Left lobe of liver (tissue), 2 donors: ENCODE results near the gene SLC45A3. TPM values are rescaled to one million over a fixed set of nuclear protein-coding genes. Genes with fewer than 3 reads are reported as not detected.

Source experiments
- ATAC-seq: fragments of 200-7000 bp; cut with Tn5 transposase; one replicate; pipeline ENCODE4 v1.9.1; 2020; ENCODE audit warnings: mild to moderate bottlenecking, moderate library complexity
- DNase-seq: peaks from one replicate; pipeline ENCODE4 v3.0.0-alpha.2; 2020; ENCODE audit warnings: low spot score
- total RNA-seq: library from RNA; stranded (reverse); gene quantifications from one replicate; pipeline ENCODE4 v1.2.1, GENCODE V29; 2021
- donor health status: DM: no; HTN: no; CAD: no; lungs with moderate emphysema.
- donor health status: DM: no; HTN: yes; CAD: no.

Gene SLC45A3
- total RNA-seq, 1 donor from 2014 or later, result 21.2 TPM

DNA sequence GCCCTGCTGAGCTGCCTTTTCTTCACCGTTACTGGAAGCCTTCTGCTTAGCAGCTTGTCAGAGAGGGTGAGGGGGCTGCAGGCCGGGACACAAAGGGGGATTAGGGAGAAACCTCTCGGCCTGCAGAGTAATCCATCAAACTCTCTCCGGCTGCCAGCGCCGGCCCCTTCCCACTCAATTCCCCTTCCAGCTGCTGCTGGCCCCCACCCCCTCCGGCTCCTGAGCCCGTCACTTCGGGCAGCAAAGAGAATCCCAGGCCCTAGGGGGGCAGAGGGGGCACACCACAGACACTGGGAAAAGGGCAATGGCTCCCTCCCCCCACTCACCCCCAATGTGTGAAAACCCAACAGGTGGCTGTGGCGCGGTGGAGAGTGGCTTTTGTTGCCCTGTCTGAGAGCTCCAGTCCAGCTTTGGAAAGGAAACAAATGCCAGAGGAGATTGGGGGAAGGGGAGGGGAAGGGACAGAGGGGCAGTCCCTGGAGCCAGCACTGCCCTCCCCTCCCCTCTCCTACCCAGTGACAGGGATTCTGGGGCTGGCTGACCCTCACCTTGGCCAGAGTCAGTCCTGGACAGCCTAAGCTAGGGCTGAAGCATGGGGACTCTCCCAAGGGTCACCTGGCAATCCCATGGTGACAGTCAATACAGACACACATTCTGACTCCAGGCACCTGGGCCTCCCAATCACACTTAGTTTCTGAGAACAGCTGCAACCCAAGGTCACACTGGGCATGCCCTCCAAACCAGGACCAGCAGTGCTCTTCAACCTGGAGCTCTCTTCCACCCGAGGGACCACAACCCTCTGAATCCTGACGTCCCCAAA, 9.5 kb downstream of the SLC45A3 start:
- ATAC-seq (peak; percentile 80), DNase-seq (peak; percentile 95)

DNA sequence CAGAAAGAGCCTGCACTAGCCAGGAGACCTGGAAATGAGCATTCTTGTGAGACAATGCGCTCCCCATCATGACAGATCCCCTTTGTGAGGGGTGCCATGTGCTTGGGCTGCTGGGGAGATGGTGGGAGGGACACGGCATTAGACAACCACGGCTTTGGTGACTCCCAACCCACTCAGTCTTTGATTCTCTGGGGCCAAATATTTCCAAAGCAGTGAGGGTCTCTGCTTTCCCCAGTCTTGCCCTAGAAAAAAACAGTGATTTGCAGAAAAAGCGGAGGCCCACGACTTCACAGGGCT, 10.2 kb downstream of the SLC45A3 start:
- DNase-seq, result no peak
- ATAC-seq, result no peak

DNA sequence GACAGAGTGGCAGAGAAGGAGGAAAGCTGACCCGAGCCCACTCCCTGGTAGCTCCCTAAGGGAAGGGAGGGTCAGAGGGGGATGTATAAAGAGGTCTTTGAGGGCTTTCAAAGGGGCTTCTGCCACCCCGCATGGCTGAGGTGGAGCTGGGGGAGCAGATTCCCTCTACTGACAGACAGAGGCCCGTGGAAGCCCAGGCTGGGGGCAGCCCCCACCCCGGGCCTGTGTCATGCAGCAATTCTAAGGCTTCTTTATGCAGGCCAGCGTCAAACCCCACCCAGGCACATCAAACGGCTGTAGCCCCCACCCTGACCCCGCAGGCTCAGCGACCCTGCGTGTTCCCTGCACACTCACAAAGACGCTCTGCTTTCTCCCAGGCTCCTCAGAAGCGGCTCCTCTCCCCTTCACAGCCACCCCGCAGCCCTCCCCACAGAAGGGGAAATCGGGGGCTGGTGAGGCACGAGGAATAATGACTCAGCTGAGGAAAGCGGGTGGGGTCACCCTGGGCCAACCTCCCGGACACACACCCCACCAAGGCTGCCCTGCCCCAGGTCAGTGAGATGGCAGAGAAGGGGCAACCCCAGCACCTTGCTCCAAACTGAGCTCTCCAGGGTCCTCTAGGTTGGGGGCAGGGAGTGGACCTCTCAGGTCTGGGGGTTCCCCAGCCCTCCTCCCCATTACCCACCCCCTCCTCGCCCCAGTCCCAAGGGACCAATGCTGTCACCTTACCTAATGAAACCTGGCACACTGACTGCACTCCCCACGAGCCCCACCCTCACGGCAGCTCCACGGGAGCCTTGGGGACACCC, 10.8 kb downstream of the SLC45A3 start:
- ATAC-seq, result no peak

DNA sequence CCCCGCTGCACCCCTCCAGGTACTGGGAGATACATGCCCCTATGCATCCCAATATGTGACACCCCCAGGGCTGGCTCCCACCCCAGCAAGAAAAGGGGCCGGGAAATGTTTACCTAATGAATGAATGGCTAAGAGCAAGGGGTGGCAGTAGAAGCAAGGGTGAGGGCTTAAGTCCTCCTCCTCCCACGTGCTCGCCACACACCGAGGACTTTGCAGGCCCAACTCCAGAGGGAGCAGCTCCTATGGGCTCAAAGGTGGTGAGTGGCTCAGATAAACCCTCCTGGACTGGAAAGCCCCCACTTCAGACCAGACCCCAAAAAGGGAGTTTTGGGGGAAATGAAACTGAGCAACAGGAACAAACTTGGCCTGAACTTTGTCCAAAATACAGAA, 11.4 kb downstream of the SLC45A3 start:
- peak; percentile 32 for ATAC-seq

More for the DNA sequence above, 10.8 kb downstream of the SLC45A3 start:
- DNase-seq, result no peak

DNA sequence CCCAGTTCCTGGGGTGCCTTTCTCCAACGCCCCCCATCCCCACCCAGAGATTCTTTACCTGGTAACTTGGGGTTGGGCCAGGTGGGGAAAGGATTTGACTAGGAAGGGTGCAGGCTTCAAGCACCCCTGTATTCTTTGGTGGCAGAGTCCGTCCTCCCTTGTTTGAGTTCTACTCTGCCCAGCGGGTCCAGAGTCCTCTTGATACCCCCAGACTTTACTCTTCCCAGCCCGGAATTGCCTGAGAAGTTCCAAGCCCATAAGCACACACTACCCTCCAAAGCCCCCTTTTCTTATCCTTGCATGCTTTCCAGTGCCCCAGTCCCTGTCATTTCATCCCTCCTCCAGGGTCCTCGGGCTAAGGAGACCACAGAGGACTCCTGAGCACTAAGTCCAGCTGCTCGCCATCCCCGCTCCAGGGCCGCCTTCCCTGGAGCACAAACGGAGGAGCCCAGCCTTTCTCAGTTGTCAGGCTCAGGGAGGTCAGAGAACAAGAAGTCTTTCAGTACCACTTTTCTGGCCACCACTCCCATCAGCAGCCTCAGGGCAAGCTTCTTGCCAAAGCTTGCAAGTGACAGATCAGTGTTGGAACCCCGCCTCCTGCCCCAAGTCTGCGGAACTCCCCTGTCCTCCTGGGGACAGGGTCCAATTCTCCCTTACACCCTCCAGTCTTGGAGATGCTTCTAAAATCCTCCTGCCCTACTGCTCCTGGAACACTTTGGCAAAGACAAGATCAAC, 12.2 kb downstream of the SLC45A3 start:
- ATAC-seq (no peak), DNase-seq (no peak)

More for the DNA sequence above, 11.4 kb downstream of the SLC45A3 start:
- DNase-seq, result no peak

DNA sequence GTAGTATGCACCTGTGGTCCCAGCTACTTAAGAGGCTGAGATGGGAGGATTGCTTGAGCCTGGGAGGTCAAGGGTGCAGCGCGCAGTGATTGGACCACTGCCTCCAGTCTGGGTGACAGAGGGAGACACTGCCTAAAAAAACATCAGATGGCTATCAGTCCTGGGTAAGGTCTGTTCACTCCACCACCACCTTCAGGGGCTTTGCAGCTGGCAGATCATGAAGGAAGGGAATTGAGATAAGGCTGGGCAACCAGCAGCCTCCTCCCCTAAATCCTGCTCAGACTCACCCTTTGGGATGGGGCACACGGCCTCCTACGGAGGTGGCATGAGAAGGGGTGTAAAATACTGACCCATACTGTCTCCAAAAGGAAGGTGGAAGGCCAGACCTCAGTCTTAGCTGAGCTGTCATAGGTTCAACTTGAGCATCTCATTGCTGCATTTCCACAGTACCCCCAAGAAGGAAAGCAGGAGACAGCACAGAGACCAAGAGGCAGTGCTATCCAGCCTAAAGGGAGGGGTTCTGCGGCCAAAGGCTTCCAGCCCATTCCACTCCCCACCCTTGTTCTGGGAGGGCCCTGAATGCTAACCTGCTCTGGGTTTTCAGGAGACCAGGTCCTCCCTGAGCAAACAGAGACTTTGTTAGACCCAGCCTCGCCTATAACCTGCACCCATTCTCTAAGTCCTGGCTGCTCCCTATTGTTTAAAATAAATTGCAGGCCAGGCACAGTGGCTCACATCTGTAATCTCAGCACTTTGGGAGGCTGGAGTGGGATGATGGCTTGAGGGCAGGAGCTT, 13.7 kb downstream of the SLC45A3 start:
- ATAC-seq, result no peak
- DNase-seq, result no peak

DNA sequence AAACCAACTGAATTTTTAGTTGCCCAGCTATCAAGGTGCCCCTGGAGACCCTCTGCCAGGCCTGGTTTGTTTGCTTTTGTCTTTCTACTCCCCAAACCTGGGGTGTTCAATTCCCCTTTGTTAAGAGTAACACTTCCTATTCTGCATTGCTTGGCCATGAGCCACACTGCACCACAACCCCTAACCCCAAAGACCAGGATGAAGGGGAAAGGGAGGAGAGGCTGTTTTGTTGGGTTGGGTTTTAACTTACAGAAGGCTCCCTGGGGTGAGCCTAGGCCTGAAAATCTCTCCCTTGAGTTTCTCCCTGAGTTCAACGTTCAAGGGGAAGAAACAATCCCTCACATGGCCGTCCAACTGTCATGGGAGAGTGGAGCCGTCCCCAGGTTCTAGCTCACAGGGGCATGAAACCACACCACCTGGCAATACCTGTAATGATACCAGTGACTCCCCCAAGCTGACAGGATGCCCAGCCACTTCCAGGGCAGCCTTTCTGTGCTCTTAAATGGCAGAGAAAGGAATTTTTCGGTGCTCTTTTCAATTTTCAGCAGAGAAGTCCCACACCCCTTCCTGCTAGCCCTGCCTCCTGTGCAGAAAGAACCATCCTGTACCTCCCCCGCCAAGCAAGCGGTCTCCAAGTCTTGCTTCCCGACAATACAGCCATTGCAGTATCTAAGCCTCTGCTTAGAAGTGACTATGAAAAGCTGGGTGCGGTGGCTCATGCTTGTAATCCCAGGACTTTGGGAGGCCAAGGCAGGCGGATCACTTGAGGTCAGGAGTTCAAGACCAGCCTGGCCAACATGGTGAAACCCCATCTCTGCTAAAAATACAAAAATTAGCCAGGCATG, 14.9 kb downstream of the SLC45A3 start:
- no peak for DNase-seq
- ATAC-seq, result no peak

DNA sequence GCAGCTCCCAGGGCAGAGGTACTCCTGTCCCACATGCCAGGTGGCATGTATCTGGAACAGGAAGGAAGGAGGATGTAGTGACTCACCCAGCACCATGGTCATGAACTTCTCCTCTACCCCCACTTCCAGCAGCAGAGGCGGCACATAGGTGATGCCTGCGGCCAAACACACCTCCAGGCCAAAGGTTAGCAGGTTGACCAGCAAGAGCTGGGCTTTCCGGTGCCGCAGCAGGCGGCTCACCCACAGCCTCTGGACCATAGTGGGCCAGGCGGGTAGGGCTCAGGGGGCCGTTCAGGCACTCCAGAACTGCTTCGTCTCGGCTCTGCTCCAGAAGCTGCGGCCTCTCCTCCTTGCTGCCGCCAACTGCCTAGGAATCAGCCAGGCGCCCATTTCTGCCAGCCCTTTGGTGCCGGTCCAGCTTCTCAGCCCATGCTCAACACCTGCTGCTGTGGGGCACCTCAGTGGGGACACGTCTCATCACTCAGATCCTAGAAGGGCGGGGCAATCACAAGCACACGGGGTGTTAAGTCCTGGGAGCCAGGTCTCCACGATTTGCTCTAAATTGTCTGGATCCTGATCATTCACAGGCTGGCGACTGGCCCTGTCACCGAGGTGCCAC, 15.8 kb downstream of the SLC45A3 start:
- ATAC-seq, result peak; percentile 80

DNA sequence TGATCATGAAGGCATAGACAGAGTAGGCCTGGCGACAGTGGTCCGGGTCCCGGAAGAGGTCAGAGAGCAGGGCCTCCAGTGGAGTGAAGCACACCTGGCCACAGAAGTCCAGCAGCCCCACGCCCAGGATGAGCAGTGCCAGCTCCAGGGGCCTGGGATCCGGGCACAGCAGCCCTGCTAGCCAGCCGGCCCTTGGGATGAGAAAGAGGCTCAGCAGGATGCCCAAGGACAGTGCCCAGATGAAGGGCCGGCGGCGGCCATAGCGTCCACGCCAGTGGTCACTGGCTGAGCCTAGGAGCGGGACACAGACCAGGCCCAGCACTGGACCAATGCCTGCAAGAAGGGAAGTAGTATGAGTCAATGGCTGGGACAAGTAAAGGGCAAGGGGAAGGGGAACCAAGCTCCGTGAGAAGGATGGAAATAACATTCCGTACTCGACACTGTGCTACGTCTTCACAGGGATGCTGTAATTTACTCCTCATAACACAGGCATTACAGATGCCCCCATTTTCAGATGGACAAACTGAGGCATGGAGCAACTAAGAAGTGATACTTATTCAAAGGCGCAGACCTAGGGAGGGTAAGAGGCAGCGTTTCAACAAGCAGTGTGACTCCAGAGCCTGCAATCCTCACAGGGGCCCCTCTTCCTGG, 16.9 kb downstream of the SLC45A3 start:
- ATAC-seq (no peak), DNase-seq (no peak)

More for the DNA sequence above, 15.8 kb downstream of the SLC45A3 start:
- DNase-seq, result peak; percentile 88

DNA sequence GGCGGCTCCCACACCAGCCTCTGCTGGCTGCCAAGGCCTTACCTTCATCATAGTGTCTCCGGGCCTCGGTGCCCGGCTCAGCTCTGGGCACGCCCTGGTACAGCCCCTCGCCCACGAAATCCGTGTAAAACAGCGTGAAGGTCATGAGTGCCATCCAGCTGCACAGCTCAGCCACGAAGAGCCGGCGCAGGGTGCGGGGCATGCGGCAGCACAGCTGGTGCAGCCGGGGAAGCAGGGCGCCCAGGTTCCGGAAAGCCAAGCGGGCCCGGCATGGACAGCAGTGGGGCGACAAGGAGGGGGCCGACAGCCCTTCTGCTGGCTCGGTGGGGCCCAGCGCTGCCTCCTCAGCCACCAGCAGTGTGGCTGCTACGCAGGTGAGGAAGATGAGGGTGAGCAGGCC, 17.5 kb downstream of the SLC45A3 start:
- DNase-seq, result no peak

DNA sequence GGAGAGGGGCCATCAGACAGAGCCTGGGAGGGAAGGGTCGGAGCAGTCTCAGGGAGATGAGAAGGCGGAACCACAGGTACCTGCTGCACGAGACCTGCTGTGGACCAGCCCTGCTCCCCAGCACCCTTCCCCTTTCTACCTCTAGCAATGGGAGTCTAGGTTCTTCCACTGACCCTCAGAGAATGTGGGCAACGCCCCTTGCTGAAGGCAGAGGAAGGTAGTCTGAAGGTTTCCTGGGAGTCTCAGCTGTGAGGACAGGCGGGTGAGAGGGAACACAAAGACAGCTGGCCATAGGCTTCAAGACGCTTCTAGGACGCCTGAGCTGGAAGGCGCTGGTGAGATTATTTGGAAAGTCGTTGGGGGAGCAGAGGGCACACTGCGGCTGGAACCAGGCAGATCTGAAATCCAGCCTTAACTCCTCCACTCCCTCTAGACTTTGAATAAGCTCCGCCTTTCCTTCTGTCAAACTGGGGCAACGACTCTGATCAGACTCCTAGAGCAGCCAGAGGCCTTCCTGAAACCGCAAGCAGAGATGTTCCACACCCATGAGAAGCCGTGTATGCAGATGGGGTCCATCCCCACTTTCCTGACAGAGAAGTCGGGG, 18.1 kb downstream of the SLC45A3 start:
- DNase-seq, result no peak
- no peak for ATAC-seq

More for the DNA sequence above, 17.5 kb downstream of the SLC45A3 start:
- ATAC-seq, result no peak

DNA sequence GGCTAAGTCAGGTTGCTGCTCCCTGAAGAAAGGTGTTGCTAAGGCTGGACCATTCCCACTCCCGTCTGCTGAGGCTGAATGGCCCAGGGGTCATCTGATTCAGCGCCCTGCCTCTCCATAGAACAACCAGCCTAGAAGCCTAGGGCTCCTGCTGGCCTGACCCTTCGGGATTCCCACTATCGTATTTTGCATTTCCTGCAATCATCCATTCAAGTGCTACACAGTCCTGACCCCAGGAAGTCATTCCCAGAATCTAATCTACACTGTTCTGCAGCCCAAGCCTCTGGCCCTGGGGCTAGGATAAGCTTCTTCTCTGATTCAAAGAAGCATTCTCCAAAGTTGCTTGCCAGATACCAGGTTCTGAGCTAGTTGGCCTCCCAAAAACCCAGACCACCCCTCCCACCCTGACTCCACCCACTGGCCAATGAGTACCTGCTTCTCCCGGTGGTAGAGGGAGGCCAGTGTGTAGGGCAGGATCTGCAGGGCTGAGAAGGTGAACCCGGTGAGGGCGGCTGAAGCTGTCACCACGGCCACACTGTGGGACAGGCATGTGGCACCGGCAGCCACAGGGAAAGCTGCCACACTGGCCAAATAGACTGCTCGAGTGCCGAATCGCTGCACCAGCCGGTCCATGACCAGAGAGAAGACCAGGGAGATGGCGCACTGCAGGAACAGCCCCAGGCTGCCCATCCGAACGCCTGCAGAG, 18.7 kb downstream of the SLC45A3 start:
- no peak for DNase-seq
- no peak for ATAC-seq

DNA sequence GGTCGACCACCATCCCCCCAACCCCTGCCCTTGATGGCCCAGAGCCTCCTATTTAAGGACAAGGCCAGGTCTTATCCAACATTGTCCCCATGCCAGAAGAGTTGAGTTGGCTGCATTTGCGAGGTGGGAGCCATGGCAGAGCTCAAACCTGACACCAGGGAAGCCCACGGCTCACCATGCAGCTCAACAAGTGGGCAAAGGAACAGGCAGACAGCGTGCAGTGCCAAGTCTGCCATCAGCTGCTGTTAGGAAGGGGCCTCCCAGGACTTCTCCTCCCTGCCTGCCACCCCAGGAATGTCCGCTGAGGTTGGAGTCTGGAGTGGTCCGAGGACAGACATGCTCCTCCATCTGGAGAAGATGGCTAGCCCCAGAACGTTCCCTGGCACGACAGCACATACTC, 19.9 kb downstream of the SLC45A3 start:
- DNase-seq (no peak), ATAC-seq (no peak)

DNA sequence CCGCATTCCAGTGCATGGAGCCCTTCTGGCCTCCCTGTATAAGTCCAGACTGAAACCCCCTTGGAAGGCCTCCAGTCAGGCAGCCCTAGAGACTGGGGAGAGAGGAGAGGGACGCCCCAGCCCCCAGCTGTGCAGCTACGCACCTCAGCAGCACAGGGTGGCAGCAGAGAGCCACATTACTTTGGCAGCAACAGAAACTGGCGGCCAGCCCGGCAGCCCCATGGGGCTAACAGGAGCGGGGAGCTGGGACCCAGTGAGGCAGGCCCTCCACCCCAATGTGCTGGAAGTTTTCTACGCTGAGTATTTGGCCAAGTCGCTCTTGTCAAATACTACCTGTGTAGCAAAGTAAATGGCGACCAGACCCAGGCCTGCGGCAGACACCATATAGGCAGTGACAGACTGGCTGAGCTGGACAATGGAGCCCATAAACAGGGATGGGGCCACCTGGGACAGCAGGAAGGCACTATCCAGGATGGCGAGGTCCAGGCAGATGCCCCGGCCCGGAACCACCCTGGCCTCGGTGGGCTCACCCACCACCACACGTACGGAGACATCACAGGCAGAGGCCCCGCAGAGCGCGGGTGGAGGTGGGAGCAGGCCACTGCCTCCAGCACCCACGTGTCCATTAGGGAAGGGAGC, 21.2 kb downstream of the SLC45A3 start:
- DNase-seq (peak; percentile 82), ATAC-seq (peak; percentile 84)

DNA sequence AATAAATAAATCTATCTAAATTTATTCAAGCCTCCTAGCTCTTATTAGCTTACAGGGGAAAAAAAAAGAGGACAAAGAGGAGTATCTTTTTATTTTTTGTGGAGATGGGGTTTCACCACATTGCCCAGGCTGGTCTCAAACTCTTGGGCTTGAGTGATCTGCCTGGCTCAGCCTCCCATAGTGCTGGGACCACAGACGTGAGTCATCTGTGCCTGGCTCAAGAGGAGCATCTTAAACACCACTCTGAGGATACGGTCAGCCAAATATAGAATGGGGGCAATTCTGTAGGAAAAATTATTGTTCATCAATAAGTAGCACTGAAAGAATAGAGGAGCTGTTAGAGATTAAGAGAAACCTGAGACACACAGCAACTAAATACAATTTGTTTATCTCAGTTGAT, 24.1 kb downstream of the SLC45A3 start:
- DNase-seq (no peak), ATAC-seq (no peak)

DNA sequence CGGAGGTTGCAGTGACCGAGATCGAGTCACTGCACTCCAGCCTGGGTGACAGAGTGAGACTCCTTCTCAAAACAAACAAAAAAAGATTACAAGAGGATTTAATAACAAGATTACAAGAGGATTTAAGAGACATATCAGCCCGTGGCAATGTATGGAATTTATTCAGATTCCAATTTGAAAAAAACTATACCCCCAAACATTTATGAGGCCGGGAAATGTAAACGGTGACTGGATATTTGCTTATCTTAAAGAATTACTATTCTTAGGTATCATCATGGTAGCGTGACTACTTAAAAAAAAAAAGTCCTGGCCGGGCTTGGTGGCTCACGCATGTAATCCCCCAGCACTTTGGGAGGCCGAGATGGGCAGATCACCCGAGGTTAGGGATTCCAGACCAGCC, 27.3 kb downstream of the SLC45A3 start:
- DNase-seq (no peak), ATAC-seq (no peak)

DNA sequence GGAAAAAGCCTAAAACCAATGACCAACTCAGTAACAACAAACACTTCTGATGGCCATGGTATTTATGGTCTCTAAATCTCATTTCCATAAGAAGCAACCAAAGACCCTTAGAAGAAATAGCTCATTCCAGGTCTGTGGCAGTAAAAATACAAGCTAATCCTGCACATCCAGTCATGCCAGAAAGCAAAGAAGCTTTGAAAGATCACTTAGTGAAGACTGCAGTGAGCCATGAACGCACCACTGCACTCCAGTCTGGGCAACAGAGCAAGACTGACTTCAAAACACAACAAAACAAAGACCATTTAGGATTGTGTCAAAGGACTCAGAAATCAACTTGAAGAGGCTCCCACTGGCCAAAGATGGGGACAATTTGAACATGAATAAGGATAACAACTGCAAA, 30.1 kb downstream of the SLC45A3 start:
- ATAC-seq, result no peak

More for the DNA sequence above, 30.1 kb downstream of the SLC45A3 start:
- DNase-seq, result no peak
